HG02588 (cell line): Measurements from ENCODE around the gene PHLDA2.

Experiments
- ATAC-seq: cut with Tn5 transposase; IDR thresholded peaks from one replicate; pipeline ENCODE4 v1.9.1; 2021; ENCODE audit warnings: mild to moderate bottlenecking, moderate library complexity; ENCODE audit not compliant: unreplicated experiment

The PHLDA2 gene

DNA sequence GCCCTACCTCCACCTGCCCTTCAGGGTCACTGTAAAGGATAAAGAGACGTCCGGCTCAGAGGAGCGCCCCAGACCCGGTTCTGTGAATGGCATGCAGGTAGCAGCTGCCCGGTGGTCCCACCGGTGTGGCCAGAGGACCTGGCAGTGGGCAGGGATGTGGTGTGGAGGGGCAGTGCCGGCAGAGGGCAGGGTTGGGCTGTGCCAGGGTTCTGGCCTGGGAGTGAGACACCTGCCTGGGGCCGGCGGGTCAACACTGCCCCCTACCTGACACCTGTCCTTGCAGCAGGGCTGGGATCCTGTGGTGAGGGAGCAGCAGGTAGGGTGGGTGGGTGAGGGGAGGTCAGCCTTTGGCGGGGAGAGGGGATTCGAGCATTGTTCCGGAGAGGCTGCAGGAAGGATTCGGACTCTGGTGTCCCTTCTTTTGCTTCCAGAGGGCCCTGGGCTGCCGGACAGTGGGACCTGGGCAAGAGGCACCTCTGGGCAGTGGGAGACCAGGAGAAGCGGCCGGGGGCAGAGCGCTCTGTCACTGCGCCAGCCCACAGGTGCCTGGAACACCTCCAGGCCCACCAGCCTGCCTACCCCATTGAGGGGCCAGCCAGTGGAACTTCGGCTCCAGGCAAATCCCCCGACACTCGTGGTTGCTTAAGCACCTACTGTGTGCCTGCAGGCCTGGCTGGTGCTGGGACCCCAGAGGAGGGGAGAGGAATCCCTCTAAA lies 1.6 kb upstream of the PHLDA2 start:
- peak; percentile 42 for ATAC-seq

GRCh38 chr11:2929950-2930703 lies 907 bp upstream of the PHLDA2 start:
- ATAC-seq = peak; percentile 31

DNA sequence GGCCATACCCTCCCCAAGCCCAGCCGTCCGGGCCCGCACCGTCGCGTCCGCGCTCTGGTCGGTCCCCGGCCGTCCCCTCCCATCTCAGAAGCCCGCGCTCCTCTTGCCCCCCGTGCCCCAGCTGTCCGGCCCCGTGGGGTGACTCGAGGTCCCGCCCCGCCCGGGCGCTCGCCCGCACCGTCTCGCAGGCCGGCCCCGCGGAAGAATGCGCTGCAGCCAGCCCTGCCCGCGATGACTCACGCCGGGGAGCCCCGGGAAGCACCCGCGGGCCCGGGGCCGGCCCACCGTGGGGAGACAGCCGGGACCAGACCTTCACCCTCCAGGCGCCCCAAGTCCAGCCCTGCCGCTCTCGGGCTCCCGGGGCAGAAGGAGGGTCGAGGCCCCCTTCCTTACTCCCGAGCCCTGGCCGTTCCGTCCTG lies 320 bp upstream of the PHLDA2 start:
- no peak for ATAC-seq

- no peak for ATAC-seq
Observed at GRCh38 chr11:2927851-2928604, 1.2 kb downstream of the PHLDA2 start.

GRCh38 chr11:2927121-2927800 lies 2.0 kb downstream of the PHLDA2 start:
- no peak for ATAC-seq

DNA sequence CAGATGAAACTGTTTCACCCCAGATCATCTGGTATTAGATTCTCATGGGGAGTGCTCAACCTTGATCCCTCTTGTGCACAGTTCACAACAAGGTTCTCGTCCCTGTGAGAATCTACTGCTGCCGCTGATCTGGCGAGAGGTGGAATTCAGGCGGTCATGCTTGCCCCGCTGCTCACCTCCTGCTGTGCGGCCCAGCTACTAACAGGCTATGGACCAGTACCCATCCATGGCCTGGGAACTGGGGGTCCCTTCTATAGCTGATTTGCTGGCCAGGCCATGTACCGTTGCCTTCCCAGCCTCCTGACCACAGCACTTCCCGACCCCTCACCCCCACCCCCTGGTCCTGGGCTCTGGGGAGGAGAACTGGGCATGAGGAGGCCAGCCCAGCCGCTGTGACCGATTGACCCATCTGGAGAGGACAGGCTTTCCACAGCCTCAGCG lies 2.6 kb downstream of the PHLDA2 start:
- no peak for ATAC-seq

DNA sequence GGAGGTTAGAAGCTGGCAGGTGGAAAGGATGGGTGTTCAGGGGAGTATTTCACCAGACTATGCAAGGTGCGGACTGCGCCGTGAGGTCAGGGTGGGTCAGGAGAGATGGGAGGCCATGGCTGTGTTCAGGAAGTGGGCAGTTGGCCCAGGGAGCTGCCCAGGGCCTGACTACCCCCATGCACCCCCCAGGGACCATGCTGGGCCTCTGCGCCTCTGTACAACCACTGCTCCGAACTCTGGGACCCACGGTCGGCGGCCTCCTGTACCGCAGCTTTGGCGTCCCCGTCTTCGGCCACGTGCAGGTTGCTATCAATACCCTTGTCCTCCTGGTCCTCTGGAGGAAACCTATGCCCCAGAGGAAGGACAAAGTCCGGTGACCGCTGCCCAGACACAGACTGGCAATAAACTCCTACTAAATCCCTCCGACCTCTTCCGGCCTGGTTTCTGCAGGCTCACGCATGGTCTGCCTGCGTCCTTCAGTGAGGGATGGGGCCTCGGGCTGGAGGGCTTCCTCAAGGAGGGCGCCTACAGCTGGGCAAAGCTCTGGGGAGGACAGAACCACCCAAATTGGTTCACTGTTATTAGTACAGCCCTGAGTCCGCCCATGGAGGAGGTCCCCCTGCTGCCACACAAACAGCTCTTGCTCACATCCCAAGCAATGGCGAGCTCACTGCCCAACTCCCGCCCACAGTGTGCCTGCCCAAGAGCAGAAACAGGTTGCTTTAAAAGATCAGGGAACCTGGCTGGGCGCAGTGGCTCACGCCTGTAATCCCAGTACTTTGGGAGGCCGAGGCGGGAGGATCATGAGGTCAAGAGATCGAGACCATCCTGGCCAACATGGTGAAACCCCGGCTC lies 4.2 kb downstream of the PHLDA2 start:
- no peak for ATAC-seq

GRCh38 chr11:2924381-2924780 lies 4.8 kb downstream of the PHLDA2 start:
- ATAC-seq = no peak

- ATAC-seq = no peak
Observed at GRCh38 chr11:2923446-2924375, 5.5 kb downstream of the PHLDA2 start.

DNA sequence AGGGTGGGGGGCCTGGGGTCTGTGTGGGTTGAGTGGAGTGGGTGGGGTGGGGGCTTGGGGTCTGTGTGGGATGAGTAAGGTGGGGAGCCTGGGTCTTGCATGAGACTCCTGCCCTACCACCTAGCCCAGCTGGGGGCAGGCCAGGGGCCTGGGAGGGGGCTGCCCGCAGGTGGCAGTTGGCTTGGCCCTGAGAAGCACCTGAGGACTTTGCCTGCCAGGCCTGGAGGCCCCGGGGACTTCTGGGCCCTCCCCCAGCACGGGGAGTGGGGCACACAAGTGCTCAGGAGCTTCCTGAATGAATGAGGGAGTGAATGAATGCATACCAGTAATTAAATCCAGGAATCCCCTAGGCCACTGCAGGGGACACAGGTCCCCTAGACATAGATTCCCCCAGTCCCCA lies 6.6 kb downstream of the PHLDA2 start:
- ATAC-seq = no peak

GRCh38 chr11:2921742-2922493 lies 7.3 kb downstream of the PHLDA2 start:
- ATAC-seq = no peak

DNA sequence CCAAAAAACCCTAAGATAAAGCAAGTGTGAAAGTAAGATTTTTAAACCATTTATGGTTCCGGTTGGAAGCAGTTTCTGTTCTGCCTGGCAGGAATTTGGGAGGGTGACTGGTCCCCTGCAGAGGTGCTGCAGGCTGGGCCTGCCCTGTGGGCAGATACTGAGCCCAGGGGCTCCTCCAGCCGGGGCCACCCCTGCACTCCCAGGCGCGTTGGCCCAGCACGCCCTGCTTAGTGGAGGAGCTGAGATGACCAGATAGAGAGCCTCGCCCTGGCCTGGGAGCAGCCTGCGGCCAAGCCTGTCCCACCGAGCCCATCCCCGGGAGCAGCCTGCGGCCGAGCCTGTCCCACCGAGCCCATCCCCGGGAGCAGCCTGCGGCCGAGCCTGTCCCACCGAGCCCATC lies 8.0 kb downstream of the PHLDA2 start:
- ATAC-seq = no peak

GRCh38 chr11:2920343-2920742 lies 8.9 kb downstream of the PHLDA2 start:
- ATAC-seq = no peak

DNA sequence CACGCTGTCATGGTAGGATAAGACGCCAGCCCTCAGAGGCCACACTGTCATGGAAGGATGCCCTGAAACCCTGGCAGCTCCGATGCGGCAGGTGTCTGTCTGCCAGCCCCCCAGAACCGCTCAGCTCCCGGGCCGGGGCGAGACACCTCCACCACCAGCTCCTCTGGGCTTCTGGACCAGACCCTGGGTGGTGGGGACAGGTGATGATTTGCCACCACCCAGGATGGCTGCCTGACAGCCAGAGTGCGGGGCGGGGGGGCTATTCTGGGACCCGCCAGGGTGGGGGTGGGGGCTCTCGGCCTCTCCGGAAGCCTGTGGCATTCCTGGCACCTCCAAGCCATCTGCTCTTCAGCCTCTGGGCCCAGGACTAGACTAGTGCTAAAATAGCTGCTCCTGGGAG lies 9.4 kb downstream of the PHLDA2 start:
- no peak for ATAC-seq

GRCh38 chr11:2919188-2919587 lies 10.0 kb downstream of the PHLDA2 start:
- ATAC-seq = no peak

DNA sequence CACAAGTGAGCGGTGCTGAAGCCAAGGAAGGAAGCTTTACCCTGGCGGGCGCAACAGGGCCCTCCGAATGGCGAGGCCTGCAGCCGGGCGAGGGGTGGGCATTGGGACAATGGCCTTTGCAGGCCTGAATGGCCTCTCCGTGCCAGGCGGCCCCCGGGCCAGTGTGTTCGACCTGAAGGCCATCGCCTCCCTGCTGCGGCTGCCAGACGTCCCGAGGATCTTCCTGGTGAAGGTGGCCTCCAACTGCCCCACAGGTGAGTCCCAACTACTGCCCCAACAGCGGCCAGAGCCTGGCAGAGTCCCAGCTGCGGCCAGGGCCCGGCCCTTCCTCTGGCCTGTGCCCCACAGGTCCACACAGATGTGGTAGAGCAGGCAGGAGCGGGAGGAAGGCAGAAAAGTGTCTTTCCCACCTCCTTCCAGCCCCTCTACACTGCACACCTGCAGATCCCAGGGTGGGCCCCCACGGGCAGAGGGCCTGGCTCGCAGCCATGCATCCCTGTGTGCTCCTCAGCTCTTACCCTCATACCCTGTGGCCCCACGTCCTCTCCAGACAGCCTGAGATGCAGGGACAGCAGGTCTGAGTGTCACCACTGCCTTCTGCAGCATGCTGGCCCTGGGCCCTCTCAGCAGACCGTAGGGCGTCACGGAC lies 11.3 kb downstream of the PHLDA2 start:
- no peak for ATAC-seq

- no peak for ATAC-seq
Observed at GRCh38 chr11:2916892-2917645, 12.2 kb downstream of the PHLDA2 start.
